ENCODE measurements around the gene GPN1.
A peak's percentile ranks its signal among the peaks of the same experiment; 100 is the strongest.
"Not testable (repeated sequence)": the region's sequence is repeated elsewhere in the genome, so short reads cannot be mapped to it uniquely, and the experiment has no call there.

Gene GPN1

GRCh38 chr2:27628767-27629709 is at the start of gene GPN1, which contains the start of gene CCDC121:
TSS of gene GPN1 (plus strand) at chr2:27629050. CDS start at chr2:27629059, 9 bp downstream.
TSS of gene CCDC121 (minus strand) at chr2:27629012. CDS start at chr2:27627799, 1,213 bp downstream.
- peak; percentile 89 for DNase-seq

DNA sequence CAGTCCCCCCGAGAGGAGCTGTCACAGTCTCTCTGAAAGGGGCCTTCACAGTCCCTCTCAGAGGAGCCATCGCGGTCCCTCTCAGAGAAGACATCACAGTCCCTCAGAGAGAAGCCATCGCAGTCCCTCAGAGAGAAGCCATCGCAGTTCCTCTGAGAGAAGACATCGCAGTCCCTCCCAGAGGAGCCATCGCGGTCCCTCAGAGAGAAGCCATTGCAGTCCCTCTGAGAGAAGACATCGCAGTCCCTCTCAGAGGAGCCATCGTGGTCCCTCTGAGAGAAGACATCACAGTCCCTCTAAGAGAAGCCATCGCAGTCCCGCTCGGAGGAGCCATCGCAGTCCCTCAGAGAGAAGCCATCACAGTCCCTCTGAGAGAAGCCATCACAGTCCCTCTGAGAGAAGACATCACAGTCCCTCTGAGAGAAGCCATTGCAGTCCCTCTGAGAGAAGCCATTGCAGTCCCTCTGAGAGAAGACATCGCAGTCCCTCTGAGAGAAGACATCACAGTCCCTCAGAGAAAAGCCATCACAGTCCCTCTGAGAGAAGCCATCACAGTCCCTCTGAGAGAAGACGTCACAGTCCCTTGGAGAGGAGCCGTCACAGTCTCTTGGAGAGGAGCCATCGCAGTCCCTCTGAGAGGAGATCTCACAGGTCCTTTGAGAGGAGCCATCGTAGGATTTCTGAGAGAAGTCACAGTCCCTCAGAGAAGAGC is 47.3 kb upstream of the GPN1 start:
- no peak for DNase-seq

DNA sequence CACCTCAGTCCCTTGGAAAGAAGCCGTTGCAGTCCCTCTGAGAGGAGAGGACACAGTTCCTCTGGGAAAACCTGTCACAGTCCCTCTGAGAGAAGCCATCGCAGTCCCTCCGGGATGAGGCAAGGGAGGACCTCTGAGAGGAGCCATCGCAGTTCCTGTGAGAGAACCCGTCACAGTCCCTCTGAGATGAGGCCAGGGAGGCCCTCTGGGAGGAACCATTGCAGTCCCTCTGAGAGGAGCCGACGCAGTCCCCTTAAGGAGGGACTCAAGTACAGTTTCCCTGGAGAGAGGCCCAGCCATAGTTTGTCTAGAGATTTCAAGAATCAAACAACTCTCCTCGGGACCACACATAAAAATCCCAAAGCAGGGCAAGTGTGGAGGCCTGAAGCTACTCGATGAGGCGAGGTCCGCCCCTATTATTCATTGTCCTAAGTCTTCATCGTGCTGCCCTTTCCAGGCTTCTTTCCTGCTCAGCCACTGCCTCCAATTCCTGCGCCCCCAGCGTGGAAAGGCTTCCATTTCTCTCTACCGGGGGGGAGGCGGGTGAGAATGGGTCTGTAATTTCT is 46.6 kb upstream of the GPN1 start:
- DNase-seq = no peak

GRCh38 chr2:27582695-27583389 is 46.0 kb upstream of the GPN1 start, which contains the start of gene ZNF512:
TSS of gene ZNF512 (plus strand) at chr2:27583042. CDS start at chr2:27583113, 71 bp downstream.
- DNase-seq = peak; percentile 90

DNA sequence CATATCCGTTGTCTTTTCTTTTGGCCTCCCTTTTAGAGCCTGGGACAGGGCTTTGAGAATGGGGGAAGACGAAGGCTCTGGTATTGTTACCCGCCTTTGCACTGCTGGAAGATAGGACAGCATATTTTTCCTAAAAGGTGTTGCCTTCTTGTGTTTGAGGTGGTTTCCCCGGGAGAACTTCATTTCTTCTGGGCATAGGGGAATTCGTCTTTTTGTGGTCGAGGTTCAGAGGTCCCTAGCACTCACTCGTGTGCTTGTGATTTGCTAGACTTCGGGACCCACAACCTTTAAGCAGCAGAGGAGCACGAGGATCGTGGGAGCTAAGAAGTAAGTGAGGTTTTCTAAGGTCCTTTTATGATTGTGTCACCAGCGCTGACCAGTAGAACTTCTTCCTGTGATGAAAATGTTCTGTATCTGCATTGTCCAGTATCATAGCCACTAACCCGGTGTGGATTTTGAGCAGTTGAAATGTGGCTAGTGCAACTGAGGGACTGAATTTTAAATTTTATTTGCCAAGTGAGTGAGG is 45.4 kb upstream of the GPN1 start:
- DNase-seq = no peak

DNA sequence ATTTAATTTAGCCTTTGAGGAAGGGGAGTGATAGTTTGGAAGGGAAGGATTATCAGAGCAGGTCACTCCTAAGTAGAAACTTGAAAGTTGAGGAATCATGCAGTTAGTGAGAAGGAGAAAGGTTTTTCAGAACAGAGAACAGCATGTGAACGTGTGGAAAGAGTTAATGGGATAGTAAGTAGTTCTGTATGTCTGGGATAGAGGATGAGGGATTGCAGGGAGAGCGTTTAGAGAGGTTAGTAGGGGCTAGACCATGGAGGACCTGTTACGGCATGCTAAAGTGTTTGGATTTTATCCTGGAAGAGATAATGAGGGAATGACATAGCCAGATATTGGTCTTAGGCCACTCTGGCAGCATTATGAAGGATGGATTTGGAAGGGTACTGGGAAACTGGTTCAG is 44.3 kb upstream of the GPN1 start:
- no peak for DNase-seq

DNA sequence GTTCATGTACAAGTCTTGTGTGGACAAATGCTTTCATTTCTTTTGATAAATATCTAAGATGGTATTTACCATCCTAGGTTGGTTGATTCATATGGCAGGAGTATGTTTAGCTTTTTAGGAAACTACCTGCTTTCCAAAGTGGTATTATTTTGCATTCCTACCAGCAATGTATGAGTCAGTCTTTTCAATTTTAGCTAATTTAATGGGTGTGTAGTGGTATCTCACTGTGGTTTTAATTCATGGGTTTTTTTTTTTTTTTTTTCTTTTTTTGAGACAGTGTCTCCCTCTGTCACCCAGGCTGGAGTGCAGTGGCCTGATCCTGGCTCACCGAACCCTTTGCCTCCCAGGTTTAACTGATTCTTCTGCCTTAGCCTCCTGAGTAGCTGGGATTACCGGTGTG is 41.8 kb upstream of the GPN1 start:
- no peak for DNase-seq

DNA sequence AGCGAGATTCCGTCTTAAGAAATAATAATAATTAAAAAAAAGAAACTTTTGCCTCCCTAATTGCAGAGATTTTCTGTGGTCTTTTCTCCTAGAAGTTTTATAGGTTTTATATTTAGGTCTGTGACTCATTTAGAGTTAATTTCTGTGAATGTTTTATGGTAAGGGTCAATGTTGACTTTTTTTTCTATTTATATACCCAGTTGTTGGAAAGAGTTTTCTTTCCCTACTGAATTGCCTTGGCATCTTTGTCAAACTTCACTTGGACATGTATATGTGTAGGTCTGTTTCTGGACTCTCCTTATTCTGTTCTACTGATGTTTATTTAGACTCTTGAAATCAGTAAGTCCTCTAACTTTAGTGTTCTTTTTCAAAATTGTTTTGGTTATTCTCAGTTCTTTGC is 40.5 kb upstream of the GPN1 start:
- no peak for DNase-seq

DNA sequence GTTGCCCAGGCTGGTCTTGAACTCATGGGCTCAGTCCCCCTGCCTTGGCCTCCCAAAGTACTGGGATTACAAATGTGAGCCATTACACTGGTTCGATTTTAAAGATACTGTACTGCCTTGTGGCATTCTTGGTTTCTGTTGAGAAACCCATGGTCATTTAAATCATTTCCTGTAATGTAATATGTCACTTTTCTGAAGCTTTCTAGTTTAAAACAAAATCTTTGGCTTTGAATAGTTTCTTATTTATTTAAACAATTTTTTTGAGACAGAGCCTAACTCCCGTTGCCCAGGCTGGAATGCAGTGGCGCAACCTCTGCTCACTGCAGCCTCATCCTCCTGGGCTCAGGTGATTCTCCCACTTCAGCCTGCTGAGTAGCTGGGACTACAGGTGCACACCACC is 37.1 kb upstream of the GPN1 start:
- no peak for DNase-seq

GRCh38 chr2:27593240-27593639 is 35.6 kb upstream of the GPN1 start:
- DNase-seq = no peak

DNA sequence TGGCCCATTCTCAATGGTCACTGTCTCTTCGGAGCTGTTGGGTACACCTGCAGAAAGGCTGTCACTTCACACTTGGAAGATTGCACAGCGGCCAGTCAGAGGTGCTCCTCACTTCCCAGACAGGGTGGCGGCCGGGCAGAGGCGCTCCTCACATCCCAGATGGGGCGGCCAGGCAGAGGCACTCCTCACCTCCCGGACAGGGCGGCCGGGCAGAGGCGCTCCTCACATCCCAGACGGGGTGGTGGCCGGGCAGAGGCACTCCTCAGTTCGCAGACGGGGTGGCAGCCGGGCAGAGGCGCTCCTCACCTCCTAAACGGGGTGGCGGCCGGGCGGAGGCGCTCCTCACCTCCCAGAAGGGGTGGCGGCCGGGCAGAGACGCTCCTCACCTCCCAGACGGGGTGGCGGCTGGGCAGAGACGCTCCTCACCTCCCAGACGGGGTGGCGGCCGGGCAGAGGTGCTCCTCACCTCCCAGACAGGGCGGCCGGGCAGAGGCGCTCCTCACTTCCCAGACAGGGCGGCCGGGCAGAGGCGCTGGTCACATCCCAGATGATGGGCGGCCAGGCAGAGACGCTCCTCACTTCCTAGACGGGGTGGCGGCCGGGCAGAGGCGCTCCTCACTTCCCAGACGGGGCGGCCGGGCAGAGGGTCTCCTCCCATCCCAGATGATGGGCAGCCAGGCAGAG is 34.7 kb upstream of the GPN1 start:
- DNase-seq = not testable (repeated sequence)

DNA sequence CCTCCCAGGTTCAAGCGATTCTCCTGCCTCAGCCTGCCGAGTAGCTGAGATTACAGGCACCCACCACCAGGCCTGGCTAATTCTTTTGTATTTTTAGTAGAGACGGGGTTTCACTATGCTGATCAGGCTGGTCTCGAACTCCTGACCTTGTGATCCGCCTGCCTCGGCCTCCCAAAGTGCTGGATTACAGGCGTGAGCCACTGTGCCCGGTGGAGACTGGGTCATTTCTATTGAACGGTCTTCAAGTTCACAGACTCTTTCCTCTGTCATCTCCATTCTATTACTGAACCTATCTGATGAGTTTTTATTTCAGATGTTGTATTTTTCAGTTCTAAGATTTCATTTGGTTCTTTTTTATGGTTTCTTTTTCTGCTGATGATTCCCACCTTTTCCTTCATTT is 33.4 kb upstream of the GPN1 start:
- not testable (repeated sequence) for DNase-seq

DNA sequence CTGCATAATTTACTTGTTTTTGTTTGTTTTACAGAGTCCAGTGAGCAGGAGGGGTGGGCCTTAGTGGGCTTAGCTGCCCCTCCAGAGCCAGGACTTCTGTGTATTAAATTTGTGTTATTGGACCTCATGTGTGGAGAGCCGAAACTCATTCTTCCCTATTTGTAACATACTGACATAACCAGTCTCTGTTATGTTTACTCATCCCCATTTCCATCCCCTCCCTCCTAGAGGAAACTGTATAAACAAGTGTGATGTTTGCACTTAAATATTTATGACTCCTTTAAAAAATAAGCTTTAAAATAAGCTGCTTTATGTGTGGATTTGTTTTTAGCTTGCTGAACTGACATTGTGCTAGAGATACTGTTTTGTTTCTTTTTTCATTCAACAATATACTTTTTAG is 32.2 kb upstream of the GPN1 start:
- DNase-seq = no peak

- no peak for DNase-seq
These were observed 22.2 kb upstream of the GPN1 start for GRCh38 chr2:27606611-27607010.

GRCh38 chr2:27613985-27614384 is 14.9 kb upstream of the GPN1 start:
- DNase-seq = no peak

DNA sequence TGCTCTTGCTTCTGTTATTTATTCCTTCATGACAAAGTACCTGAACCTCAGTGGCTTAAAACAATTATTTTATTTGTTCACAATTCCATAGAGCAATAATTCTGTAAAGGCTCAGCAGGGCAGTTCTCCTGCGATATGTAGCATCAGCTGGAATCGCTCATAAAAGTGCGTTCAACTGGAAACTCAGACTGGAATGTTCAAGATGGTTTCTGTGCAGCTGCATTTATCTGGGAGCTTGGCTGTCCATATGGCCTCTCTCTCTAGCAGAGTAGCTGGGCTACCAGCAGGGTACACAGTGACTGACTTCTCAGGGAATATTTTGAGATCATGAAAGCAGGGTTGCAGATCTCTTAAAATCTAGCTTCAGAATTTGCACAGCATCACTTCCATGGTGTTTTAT is 13.5 kb upstream of the GPN1 start:
- no peak for DNase-seq

DNA sequence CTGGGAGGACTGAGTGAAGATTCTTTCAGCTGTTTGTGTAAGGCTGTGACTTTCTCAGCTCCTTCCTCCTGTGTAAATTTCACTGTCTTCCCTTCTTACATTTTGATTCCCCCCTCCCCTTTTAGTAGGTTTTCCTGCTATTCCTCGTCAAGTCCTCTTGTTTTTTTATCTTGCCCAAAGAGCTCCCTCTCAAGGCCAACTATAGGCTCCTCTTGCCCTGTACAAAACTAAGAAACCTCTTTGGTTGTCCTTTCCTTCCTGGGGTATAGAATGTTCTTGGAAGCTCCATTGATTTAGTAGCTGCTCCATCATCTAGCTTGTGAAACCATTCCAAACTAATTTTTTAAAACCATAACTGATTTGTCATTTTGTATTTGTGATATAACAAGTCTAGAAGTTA is 7.3 kb upstream of the GPN1 start:
- no peak for DNase-seq

- DNase-seq = no peak
These were observed 5.9 kb upstream of the GPN1 start for GRCh38 chr2:27622921-27623384.

DNA sequence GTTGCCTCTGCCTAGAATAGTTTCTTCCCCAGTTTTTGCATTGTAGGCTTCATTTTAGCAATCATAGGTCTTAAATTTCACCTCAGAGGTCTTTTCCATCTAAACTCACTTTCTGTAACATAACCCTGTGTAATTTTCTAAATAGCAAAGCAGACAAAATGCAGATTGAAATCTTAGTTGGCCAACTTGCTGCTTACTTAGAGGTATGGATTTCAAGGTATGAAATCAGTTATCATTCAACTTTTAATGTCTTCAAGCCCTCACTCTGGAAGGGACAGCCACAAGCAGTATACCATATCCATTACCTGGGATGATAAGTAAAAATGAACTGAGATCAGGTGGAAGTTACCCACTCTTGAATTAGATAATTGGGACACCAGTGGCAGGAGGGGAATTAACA is 3.9 kb upstream of the GPN1 start:
- no peak for DNase-seq

- not testable (repeated sequence) for DNase-seq
These were observed 2.5 kb upstream of the GPN1 start for GRCh38 chr2:27626323-27626722.

GRCh38 chr2:27626921-27627320 is 1.9 kb upstream of the GPN1 start:
- not testable (repeated sequence) for DNase-seq

Measured in right forelimb (tissue), 1 donor.